HG03280 (cell line): Measurements from ENCODE around the gene HK3.
"Not testable (repeated sequence)": the region's sequence is repeated elsewhere in the genome, so short reads cannot be mapped to it uniquely, and the experiment has no call there.

ENCODE experiments used
- ATAC-seq: cut with Tn5 transposase; IDR thresholded peaks from one replicate; pipeline ENCODE4 v1.9.1; 2021; ENCODE audit warnings: mild to moderate bottlenecking, moderate library complexity; ENCODE audit not compliant: unreplicated experiment

The HK3 gene

DNA sequence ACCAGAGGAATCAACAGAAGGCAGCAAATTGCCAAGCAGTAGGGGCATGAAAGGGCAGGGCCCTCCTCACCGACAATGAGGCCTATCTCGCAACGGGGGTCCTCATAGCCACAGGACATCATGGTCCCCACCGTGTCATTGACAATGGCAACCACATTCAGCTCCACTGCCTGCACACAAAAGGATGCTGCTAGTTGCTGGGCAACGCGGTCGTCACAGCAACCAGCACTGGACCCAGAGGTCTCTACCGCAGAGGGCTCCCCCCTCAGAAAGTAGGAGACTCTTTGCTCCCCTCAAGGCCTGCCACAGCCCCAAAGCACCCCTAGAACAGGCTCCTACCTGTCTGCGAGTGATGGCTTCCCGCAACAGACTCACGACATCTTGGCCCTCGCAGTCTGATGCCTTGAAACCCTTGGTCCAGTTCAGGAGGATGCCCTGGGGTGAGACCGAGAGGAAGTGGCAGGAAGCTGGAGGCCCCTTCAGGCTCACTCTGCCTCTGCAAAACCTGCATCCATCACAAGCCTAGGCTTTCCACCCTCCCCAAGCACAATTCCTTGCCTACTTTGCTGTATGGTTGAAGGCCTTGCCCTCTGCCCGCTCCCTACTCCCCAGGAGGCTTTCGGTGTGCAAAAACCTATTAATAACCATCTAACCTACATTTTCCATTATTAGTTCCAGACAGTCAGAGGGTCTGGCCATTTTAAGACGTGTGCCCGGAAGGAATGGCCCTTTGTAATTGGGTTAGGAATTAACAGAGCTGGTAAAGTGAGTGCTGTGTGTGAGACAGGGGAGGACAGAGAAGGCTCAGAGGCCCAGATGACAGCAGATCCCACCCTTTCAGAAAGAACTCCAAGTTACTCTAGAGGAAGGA lies 15.2 kb downstream of the HK3 start:
- no peak for ATAC-seq

GRCh38 chr5:176882567-176882903 lies 16.6 kb downstream of the HK3 start:
- no peak for ATAC-seq

GRCh38 chr5:176881816-176882566 lies 17.2 kb downstream of the HK3 start:
- ATAC-seq = no peak

- no peak for ATAC-seq
Measured at GRCh38 chr5:176881021-176881749, 18.0 kb downstream of the HK3 start.

DNA sequence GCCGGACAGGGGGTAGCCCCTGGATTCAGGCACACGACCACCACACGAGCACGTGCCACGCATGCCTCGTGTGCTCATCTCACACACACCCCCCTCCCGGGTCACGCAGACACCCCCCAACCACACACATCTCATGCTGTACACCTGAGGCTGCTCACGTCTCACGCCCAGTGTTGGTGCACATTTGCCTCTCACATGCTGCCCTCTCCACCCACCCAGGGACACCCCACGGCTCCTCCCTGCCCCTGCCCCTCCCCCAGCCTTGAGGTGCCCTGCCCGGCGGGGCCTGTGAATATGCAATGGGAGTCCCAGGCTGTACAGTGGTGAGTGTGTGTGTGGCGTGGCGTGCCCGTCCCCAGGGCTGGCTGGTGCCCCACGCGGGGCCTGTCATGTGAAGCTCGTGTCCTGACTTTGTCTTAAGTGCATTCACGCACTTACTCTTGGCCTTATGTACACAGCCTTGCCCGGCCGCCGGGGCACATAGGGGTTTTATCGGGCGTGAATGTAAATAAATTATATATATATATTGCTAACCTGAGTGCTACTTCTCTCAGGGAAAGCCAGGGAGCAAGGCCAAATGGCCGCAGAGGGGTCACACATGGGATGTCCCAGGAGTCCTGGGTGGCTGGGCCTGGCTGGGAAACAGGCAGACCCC lies 18.7 kb downstream of the HK3 start:
- no peak for ATAC-seq

DNA sequence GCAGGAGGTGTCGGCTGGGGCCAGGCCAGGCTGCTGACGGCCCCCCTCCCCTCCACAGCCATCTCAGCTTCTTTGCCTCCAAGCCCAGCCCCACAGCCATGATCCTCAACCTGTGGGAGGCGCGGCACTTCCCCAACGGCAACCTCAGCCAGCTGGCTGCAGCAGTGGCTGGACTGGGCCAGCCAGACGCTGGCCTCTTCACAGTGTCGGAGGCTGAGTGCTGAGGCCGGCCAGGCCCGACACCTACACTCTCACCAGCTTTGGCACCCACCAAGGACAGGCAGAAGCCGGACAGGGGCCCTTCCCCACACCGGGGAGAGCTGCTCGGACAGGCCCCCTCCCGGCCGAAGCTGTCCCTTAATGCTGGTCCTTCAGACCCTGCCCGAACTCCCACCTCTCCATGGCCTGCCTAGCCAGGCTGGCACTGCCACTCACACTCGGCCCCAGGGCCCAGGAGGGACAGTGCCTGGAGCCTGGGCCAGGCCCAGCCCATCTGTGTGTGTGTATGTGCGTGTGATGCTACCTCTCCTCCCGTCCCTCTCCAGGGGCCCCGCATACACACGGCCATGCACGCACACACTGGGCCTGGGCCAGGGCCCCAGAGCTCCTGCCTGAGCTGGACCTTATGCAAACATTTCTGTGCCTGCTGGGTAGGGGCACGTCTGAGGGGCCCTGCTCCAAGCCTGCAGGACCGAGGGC lies 19.3 kb downstream of the HK3 start:
- ATAC-seq = no peak

- no peak for ATAC-seq
Measured at GRCh38 chr5:176878906-176879662, 20.1 kb downstream of the HK3 start.

DNA sequence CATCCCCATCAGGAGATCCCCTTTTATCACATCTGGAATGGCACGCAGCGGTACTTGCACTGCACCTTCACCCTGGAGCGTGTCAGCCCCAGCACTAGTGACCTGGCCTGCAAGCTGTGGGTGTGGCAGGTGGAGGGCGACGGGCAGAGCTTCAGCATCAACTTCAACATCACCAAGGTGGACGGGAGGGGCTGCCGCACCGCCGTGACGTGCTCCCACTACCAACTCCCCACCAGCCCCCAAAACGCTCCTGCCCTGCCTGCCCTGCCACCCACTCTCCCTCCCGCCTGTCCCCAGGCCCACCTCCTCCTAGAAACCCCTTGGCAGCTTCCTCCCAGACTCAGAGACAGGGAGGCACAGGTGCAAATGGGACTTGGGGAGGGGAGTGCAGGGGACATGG lies 20.7 kb downstream of the HK3 start:
- ATAC-seq = no peak

DNA sequence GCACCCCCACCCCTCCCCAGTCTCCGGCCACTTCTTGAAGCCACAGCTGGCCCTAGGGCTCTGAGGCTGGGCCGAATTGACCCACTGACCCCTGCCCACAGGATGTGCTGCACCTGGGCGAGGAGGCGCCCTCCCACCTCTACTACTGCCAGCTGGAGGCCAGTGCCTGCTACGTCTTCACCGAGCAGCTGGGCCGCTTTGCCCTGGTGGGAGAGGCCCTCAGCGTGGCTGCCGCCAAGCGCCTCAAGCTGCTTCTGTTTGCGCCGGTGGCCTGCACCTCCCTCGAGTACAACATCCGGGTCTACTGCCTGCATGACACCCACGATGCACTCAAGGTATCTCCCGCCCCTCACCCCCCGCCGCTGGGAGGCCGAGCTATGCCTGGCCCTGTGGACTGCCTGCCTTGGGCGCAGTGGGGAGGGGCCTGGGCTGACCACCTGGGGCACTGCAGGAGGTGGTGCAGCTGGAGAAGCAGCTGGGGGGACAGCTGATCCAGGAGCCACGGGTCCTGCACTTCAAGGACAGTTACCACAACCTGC lies 21.3 kb downstream of the HK3 start:
- no peak for ATAC-seq

DNA sequence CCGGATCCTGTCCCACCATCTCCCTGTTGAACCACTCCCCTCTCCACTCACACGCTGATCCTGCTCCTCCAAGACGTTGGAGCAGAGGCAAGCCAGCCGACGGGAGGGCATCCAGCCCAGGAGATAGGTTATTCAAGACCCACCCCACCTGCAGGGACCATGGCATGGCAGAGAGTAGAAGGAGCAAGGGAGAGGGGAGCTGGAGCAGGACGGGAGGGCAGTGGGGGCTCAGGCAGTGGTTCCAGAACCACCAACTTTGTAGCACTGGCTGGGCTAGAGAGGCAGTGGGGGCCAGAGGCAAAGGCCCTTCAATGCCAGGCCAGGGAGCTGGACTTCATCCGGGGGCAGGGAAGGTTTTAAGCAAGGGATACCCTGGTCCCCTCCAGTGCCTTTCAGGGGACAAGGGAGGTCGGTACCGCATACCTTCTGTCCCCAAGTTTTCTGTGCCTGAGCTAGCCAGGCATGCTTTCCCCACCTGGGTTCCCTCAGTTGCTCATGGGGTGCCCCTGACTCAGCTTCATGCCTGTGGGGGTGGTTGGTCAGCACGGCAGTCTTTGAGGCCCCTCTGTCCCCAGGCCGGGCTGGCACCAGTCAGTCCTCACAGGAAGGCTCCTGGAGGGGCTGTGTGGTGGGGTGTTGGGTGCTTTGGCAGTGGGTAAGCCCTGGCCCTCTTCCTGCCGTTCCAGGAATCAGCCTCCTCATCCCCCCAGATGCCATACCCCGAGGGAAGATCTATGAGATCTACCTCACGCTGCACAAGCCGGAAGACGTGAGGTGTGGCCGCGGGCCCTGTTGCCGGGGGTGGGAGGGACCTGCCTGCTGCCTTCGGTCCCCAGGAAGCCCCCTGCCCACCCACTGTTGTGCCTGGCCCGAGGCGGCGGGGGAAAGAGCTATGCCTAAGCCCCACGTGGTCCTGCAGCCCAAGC lies 22.4 kb downstream of the HK3 start:
- ATAC-seq = no peak

DNA sequence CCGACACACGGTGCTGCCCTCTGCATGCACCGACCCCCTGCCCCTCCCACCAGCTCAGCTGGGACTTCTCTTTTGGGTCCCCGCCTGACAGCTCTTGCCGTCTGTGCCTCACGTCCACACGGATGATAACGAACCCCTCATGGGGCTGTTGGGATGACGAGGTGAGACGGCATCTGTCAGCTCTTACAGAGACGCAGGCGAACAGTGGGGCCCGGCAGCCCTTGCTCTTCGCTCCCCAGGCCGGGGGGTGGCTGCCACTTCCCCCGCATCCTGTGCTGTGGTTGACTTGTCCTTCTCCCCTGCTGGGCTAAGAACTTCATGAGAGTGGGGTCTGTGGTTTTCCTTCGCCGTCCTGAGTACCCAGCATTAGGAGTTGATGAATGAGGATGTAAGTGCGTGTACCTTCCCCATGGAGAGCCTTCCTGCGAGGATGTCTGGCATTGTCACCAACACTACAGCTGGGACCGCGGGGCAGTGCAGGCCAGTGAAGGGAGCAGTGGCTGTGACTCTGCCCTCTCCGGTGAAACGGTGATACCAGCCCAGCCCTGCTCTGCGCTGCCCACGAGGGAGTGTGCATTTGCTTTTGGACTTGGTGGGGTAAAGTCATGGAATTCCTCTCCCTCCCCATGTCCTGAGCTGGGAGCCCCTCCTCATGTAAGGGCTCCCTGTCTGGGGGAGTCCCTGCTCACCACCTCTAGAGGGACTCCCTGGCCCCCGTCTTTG lies 23.2 kb downstream of the HK3 start:
- no peak for ATAC-seq

DNA sequence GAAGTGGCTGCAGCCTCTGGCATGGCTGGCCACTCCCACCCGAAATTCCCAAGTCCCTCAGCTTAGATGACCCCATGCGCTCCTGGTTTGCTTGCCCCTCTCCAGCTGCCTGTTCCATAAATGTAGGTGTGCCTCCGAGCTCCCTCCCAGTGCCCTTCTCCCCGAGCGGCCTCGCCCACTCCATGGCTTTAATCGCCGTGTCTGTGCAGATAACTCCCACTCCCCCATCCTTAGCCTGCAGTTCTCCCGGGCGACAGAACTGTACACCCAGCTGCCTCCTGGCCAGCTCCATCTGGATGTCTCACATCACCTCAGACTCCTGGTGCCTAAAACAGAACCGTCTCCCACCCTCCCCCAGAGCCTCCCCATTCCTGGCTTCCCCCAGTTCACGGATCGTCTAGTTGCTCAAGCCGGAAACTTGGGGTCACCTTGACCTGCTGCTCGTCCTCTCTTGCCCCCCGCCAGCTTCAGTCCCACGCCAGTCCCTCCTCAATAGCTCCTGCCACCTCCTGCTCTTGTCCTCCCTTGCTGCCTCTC lies 24.1 kb downstream of the HK3 start:
- no peak for ATAC-seq

- ATAC-seq = no peak
Measured at GRCh38 chr5:176874198-176874780, 24.9 kb downstream of the HK3 start.

- no peak for ATAC-seq
Measured at GRCh38 chr5:176873541-176874172, 25.5 kb downstream of the HK3 start.

GRCh38 chr5:176873011-176873410 lies 26.1 kb downstream of the HK3 start:
- ATAC-seq = not testable (repeated sequence)

DNA sequence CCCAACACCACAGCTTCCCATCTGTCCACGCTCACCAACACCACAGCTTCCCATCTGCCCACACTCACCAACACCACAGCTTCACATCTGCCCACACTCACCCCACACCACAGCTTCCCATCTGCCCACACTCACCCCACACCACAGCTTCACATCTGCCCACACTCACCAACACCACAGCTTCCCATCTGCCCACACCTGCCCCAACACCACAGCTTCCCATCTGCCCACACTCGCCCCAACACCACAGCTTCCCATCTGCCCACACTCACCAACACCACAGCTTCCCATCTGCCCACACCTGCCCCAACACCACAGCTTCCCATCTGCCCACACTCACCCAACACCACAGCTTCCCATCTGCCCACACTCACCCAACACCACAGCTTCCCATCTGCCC lies 26.6 kb downstream of the HK3 start:
- ATAC-seq = not testable (repeated sequence)

DNA sequence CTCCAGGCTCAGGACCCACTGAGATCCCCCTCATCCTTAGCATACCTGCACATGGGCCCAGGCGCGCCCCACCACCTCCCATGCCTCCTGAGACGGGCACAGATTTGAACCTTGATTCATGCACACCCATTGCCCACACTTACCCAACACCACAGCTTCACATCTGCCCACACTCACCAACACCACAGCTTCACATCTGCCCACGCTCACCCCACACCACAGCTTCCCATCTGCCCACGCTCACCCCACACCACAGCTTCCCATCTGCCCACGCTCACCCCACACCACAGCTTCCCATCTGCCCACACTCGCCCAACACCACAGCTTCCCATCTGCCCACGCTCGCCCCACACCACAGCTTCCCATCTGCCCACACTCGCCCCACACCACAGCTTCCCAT lies 28.5 kb downstream of the HK3 start:
- not testable (repeated sequence) for ATAC-seq
